ENCODE data around the gene PNKD. TPM values are rescaled to one million over a fixed set of nuclear protein-coding genes. Genes with fewer than 3 reads are reported as not detected.

Gene PNKD
- total RNA-seq, 1 experiment from 2014 or later = 97.7 TPM

GRCh38 chr2:218259099-218259961 is 11.0 kb upstream of the PNKD start:
- Histone ChIP-seq H3K27me3 (ENCODE audit: low read length) (no peaks in the 10 kb centered on the region), H3K4me3 (ENCODE audit: low read length) (no peak overlapping the region), H2AFZ (ENCODE audit: low read length) (no peak overlapping the region), H3K9ac (ENCODE audit: low read length) (no peak overlapping the region), H3K9me3 (ENCODE audit: low read length) (no peaks in the 10 kb centered on the region), H3K79me2 (ENCODE audit: low read length) (no peaks in the 10 kb centered on the region), H3K27ac (ENCODE audit: low read length) (no peak overlapping the region), H3K9me2 (replicated peaks; ENCODE audit: low read length) (no peaks in the 10 kb centered on the region), H3K4me1 (ENCODE audit: insufficient read depth, low read length) (no peaks in the 10 kb centered on the region), H4K20me1 (ENCODE audit: low read length) (no peaks in the 10 kb centered on the region), H3K4me2 (ENCODE audit: low read length) (no peak overlapping the region), H3F3A (ENCODE audit: low read length, unreplicated experiment) (no peaks in the 10 kb centered on the region), H3K36me3 (ENCODE audit: low read depth, low read length) (peaks cover 17% of the 10 kb centered on the region)
- ATAC-seq (peak; percentile 28), DNase-seq (no peak)
- BruUV-seq (replicated peaks) = no TSS peak
- POLR2A ChIA-PET (ENCODE audit: unreplicated experiment) = no interaction called here
- intact Hi-C loops (cut with micrococcal nuclease) = no loop called here
- TF ChIP-seq CTCF (conservative IDR thresholded peaks at IDR 0.05; ENCODE audit: low read depth, low read length) (no peak), EZH2phosphoT487 (IDR thresholded peaks at IDR 0.05; ENCODE audit: borderline replicate concordance, low read length) (no peak), EZH2 (IDR thresholded peaks at IDR 0.05; ENCODE audit: low read length, unreplicated experiment) (no peak)
- CTCF ChIA-PET = no interaction called here

GRCh38 chr2:218260166-218260565 is 10.2 kb upstream of the PNKD start:
- Histone ChIP-seq H3K27me3 (ENCODE audit: low read length) (no peaks in the 10 kb centered on the region), H3K4me3 (ENCODE audit: low read length) (no peak overlapping the region), H3F3A (ENCODE audit: low read length, unreplicated experiment) (no peaks in the 10 kb centered on the region), H3K9me3 (ENCODE audit: low read length) (no peaks in the 10 kb centered on the region), H3K27ac (ENCODE audit: low read length) (no peak overlapping the region), H3K9ac (ENCODE audit: low read length) (no peak overlapping the region), H3K9me2 (replicated peaks; ENCODE audit: low read length) (no peaks in the 10 kb centered on the region), H3K79me2 (ENCODE audit: low read length) (no peaks in the 10 kb centered on the region), H3K4me2 (ENCODE audit: low read length) (no peak overlapping the region), H4K20me1 (ENCODE audit: low read length) (no peaks in the 10 kb centered on the region), H3K36me3 (ENCODE audit: low read depth, low read length) (peaks cover 10% of the 10 kb centered on the region), H3K4me1 (ENCODE audit: insufficient read depth, low read length) (no peaks in the 10 kb centered on the region), H2AFZ (ENCODE audit: low read length) (no peak overlapping the region)
- CTCF ChIA-PET = no interaction called here
- BruUV-seq (replicated peaks) = no TSS peak
- ATAC-seq = no peak
- DNase-seq = no peak
- TF ChIP-seq CTCF (conservative IDR thresholded peaks at IDR 0.05; ENCODE audit: low read depth, low read length) (no peak), EZH2phosphoT487 (IDR thresholded peaks at IDR 0.05; ENCODE audit: borderline replicate concordance, low read length) (no peak), EZH2 (IDR thresholded peaks at IDR 0.05; ENCODE audit: low read length, unreplicated experiment) (no peak)
- POLR2A ChIA-PET (ENCODE audit: unreplicated experiment) = no interaction called here
- intact Hi-C loops (cut with micrococcal nuclease) = no loop called here

GRCh38 chr2:218260742-218261422 is 9.4 kb upstream of the PNKD start, which contains the start of gene GPBAR1:
Gene GPBAR1, plus strand, starts transcription at chr2:218261015. Its CDS starts 1,710 bp downstream, at chr2:218262725.
- intact Hi-C loops (cut with micrococcal nuclease) = no loop called here
- ChIA-PET POLR2A (ENCODE audit: unreplicated experiment) (no interaction called here), CTCF (no interaction called here)

More at GRCh38 chr2:218260742-218261422, 9.4 kb upstream of the PNKD start, which contains the start of gene GPBAR1:
- H3K9me3 ChIP-seq (ENCODE audit: low read length) = no peaks in the 10 kb centered on the region
- DNase-seq (no peak), ATAC-seq (peak; percentile 27)
- no peaks in the 10 kb centered on the region for H3K9me2 ChIP-seq (replicated peaks; ENCODE audit: low read length)
- H3K27me3 ChIP-seq (ENCODE audit: low read length) = no peaks in the 10 kb centered on the region
- no peaks in the 10 kb centered on the region for H3K79me2 ChIP-seq (ENCODE audit: low read length)
- H3K4me1 ChIP-seq (ENCODE audit: insufficient read depth, low read length) = no peaks in the 10 kb centered on the region
- no peaks in the 10 kb centered on the region for H3F3A ChIP-seq (ENCODE audit: low read length, unreplicated experiment)
- BruUV-seq (replicated peaks) = no TSS peak
- H3K4me2 ChIP-seq (ENCODE audit: low read length) = no peak within 1 kb of the TSS
- TF ChIP-seq EZH2 (IDR thresholded peaks at IDR 0.05; ENCODE audit: low read length, unreplicated experiment) (no peak), EZH2phosphoT487 (IDR thresholded peaks at IDR 0.05; ENCODE audit: borderline replicate concordance, low read length) (no peak), CTCF (conservative IDR thresholded peaks at IDR 0.05; ENCODE audit: low read depth, low read length) (no peak)
- no peak within 1 kb of the TSS for H3K9ac ChIP-seq (ENCODE audit: low read length)
- H3K4me3 ChIP-seq (ENCODE audit: low read length) = no peak within 1 kb of the TSS
- H4K20me1 ChIP-seq (ENCODE audit: low read length) = no peaks in the 10 kb centered on the region
- H3K36me3 ChIP-seq (ENCODE audit: low read depth, low read length) = peaks cover 3% of the 10 kb centered on the region
- no peak within 1 kb of the TSS for H2AFZ ChIP-seq (ENCODE audit: low read length)
- no peak within 1 kb of the TSS for H3K27ac ChIP-seq (ENCODE audit: low read length)
